ENCODE data around the gene MAP2K4.
"Not testable (repeated sequence)": the region's sequence is repeated elsewhere in the genome, so short reads cannot be mapped to it uniquely, and the experiment has no call there.

The MAP2K4 gene

DNA sequence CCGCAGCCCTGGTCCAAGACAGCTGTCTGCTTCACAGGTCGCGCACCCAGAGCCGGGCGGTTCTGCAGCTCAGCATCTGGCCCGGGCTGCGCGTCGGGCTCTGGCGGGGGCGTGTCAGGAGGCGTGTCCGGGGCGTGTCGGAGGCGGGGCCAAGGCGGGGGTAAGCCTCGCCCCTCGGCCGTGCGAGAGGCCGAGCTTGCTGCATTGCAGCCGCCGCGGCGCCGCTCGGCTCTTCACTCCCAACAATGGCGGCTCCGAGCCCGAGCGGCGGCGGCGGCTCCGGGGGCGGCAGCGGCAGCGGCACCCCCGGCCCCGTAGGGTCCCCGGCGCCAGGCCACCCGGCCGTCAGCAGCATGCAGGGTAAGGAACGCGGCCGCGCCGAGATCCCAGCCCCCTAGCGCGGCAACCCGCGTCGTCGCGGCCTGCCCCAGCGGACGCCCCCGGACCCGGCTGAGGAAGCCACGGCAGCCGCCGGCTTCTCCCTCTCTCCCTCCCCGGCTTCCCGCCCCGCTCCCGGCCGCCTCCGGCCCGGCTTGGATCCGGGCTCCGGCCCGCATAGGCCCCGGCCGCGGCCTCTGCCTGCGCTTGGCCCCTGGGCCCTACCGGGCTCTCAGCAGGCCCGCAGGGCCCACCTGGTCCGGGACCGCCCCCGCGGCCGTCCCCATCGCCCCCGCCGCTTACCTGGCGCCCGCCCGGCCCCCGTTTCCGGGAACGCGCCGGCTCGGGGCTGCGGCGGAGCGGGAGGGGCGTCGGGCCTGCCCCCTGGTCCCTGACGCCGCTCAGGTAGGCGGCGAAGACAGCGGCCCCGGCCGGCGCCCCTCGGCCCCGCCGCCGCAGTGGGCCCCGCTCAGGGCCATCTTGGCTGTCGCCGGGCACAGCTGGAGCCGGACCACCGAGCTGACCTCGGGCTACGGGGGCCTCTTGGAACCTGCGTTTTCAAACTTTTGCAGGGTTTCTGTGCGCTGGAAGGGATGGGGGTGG, at the start of gene MAP2K4:
MAP2K4 (plus strand) TSS at position 236 of the 981 bp plus-strand sequence; CDS start at position 246, 10 bp downstream.
- FAIRE-seq = no peak

DNA sequence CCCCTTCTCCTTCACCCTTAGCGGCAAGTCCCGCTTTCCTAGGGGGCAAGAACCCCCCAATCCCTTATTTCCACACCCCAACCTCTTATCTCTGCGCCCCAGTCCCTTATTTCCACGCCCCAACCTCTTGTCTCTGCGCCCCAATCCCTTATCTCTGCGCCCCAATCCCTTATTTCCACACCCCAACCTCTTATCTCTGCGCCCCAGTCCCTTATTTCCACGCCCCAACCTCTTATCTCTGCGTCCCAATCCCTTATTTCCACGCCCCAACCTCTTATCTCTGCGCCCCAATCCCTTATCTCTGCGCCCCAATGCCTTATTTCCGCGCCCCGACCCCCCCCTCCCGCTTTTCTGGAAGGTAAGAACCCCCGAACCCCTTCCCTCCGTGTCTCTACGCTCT, 47.9 kb upstream of the MAP2K4 start:
- not testable (repeated sequence) for FAIRE-seq

DNA sequence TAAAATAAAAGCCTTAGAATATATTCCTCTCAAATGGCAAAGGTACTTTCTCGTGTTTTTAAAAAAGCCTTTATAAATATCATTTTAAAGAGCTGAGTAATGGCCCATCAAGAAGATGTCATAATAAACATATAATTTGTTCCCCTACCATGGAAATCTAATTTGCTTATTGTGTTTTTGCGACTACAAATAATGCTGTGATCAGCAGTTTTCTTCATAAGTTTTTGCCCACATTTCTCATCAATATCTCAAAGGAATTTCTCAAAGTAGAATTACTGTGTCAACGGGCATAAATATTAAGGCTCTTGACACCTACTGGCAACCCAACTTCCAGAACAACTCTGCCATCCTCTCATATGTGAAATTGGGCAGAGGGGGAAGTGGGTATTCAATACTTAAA, 40.9 kb upstream of the MAP2K4 start:
- FAIRE-seq = no peak

DNA sequence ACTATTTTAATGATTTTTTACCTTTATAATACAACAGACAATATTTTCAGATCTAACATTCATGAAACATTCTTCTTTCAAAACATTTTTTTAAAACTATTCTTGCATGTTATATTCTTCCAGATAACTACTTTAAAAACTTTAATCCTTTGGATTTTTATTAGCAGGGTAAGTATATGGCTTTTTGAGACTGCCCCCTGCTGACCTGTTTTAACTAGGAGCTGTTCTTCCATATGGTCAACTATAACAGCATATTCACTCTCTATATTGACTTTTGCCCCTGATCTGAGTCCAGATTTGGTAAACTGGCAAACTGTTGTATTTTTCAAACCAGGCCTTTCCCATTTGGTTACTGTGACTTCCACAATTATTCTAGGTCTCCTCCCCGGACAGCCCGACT, 39.9 kb upstream of the MAP2K4 start:
- FAIRE-seq = peak; percentile 5

DNA sequence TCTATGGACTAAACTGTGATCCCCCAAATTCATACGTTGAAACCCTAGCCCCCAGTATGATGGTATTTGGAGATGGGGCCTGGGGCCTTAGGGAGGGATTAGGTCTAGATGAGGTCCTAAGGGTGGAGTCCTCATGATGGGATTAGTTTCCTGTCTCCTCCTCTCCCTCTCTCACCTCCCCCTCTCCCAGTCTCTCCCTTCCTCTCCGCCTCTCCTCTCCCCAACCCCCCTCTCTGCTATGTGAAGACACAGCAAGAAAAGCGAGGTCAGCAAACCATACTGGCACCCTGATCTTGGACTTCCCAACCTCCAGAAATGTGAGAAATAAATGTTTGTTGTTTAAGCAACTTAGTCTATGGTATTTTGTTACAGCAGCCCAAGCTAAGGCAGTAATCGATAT, 38.8 kb upstream of the MAP2K4 start:
- no peak for FAIRE-seq

DNA sequence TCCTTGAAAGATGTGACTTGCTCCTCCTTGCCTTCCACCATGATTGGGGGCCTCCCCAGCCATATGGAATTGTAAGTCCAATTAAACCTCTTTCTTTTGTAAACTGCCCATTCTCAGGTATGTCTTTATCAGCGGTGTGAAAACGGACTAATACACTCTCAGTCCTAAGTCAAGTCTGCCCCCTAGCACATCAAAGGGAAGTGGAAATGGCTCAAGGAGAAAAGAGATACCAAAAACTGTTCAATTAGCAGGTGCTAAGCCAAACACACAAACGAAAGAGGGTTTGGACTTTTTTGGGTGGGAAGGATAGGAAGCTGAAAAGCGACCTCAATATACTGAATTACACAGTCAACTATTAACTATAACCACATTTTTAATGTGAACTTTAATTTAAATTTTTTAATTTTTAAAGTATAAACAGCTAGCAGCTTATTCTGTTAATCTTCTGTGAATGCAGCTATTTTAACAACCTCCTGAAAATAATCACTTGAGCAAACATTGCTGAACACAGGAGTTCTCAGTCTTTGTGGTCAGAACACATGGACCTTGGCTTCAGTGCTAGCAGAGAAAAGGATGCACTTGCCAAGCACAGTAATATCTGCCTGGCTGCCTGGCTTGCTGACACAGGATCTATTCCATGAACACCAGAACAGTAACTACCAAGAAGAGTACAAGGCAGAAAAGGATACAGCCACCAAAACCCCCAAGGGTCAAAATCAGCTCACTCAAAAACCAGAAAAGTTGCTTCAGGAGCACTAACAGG, 34.3 kb upstream of the MAP2K4 start:
- FAIRE-seq = no peak

DNA sequence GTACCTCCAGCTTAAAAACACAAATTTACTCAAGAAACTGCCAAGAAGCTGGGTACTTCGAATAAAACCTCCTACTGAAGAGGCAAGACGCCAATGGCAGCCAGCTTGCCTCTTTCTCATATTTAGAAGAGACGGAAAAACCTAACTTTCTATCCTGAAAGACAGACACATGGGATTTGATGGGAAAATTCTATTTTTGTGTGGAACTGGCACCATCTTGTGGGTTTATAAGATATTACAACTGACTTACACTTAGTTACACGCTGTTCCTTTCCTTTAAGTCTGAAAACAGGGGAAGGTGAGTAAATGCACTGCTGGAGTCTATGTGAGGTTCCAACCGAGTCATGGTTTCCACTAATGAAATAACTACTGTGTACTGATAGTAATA, 33.7 kb upstream of the MAP2K4 start:
- peak; percentile 80 for FAIRE-seq

DNA sequence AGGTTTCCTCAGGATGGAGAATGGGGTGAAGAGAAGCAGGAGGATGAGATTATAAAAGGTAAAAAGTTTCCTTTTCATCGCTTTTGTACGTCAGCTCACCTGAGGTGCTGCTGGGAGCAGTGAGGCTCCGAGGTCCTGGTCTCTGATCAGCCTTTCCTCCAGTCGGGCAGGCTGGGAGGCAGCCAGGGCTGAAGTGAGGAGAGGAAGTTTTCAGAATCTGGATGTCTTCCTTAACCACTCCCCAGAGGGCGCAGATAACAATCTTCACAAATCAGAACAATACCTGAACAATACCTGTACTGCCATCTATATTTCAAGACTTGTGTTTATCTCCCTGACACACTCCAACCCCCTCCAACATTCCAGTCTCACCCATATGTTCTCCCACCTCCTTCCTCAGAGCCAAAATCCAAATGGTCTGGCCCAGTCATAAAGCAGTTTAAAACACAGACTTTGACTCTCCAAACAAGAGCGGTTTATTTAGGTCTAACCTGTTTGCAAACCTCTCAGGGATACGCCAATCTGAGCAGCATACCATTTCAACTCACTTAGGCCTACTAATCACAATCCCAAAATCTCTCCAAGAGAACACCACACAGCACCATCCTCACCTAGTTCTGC, 30.2 kb upstream of the MAP2K4 start:
- no peak for FAIRE-seq

DNA sequence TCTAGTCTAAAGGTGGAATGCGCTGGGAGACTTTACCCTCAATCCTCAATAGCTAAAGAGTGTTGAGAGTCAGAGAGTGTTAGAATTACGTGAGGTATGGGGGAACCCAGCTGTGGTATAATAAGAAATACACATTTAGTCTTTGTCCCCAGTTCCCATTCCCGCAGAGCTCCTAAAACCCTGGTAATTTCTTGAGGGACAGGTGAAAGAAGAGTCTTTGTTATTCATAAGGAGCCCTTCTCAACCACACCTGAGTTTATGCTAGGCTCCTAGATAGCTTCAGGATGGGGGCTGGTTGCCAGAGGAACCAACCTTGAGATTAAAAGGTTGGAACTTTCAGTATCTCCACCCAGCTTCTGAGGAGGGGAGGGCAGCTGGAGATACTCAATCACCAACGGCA, 29.2 kb upstream of the MAP2K4 start:
- FAIRE-seq = no peak

DNA sequence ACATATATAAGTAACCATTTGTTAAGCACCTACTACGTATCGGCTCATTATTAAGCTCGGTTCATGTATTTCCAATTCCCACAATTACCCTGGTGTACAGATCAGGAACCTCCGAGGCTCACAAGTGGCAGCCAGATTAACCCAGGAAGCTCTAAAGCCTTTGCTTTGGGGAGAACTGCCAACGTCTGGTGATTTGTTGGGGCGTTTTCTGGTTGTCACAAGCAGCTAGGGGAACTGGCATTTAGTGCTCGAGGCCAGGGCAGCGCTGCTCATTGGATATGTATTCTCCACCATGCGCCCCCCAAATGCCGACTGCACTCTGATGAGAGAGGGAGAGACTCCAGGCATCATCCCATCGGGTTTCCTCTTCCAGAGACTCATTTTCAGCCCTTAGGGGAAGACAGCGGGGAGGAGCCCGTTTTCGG, 23.9 kb upstream of the MAP2K4 start:
- FAIRE-seq = no peak

DNA sequence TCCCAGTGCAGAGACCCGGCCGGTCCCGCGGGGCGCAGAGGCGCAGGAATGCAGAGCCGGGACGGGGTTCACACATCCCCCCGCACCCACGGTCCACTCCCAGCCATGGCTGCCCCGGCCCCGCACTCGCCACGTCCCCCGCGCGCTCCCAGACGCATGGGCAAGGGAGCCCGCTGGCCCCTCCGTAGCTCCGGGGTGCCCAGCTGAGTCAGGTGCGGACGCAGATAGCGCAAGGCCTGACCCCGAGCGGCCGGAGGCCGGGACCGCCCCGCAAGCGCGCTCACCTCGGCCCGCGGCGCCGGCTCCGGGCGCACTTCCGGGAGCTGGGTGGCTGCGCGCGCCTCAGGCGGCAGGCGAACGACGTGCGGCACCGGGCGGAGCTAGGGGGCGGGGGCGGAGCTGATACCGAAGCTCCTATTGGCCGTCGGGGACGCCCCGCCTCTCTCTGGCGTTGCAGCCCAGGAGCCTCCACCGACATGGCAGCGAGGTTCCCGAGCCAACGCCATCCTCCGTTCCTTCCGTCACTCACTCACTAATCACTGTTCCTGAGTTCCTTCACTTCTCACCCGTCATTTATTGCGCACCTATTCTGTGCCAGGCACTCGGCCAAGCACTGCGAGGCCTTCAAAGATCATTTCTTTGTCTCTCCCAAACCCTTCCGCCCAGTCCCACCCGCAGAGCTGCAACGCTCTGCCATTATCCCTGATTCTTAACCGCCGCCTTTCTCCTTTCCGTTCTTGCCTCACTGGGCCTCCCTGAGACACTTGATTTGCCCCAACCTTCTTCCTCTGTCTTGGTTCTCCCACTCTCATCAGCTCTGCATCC, 23.3 kb upstream of the MAP2K4 start, which contains the start of gene ZNF18:
ZNF18 (minus strand) TSS at position 329 of the 825 bp plus-strand sequence. CDS start 4,646 bp downstream, outside the sequence.
- no peak for FAIRE-seq

DNA sequence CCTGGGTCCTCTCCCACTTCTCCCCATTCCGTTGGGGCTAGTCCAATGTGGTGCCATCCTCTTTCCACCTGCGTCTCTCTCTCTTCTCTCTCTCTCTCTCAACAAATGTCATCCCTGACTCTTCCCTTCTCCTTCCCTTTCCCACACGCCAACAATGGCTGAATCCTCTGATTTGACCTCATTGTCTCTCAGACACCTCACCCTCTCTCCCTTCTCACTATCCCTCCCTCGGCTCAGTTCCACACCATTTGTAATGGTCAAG, 22.8 kb upstream of the MAP2K4 start:
- no peak for FAIRE-seq

DNA sequence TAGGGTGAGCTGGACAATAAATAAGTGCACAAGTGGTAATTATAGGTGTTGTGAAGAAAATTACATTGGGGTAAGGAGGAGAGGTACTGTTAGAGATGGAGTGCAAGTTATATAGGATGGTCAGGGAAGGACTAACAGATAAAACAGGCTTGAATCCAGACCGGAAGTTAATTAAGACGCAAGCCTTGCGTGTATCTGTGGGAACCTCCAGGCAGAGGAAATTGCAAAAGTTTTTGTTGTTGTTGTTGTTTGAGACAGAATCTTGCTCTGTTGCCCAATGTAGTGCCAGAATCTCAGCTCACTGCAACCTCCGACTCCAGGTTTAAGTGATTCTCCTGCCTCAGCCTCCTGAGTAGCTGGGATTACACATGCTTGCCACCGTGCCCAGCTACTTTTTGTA, 21.0 kb upstream of the MAP2K4 start:
- FAIRE-seq = no peak

DNA sequence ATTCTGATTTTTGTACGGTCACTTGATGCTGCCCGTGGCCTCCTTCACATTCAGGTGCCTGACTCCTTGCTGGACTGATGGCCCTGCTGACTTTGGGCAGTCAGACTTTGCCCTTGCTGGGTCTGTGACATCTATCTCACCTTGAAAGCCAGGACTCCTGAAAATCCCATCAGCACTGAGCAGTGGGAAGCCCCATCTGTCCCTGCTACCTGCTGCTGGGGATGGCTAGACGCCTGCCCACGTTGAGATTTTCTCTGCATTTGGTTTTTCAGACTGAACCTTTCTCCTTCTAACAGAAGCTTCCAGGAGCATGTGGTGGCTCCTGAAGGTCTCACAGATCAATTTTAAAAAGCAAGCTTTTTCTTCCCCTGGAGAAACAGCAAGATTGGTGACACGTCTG, 13.2 kb upstream of the MAP2K4 start:
- no peak for FAIRE-seq

DNA sequence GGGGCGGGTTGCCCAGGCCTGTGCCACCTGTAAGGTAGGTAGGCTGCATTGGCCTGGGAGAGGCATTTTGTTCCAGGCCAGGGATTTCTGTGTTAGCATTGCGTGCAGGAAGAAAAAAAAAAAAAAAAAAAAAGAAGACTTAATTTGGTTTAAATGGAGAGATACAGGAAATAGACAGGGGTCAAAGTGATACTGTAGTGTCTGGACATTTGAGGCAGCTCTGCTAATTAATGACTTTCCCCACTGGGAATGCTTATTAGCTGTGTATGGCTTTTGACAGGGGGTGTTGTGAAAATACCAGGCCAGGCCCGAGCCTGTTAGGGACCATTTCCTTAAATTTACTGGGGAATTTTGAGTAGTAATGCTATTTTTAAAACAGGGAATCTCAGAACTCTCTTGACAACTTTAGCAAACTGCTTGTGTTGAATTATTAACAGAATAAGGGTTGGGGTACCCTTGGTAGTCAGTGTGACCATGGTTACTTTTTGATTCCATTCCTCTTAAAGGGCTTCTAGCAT, 1.0 kb downstream of the MAP2K4 start:
- FAIRE-seq = no peak

DNA sequence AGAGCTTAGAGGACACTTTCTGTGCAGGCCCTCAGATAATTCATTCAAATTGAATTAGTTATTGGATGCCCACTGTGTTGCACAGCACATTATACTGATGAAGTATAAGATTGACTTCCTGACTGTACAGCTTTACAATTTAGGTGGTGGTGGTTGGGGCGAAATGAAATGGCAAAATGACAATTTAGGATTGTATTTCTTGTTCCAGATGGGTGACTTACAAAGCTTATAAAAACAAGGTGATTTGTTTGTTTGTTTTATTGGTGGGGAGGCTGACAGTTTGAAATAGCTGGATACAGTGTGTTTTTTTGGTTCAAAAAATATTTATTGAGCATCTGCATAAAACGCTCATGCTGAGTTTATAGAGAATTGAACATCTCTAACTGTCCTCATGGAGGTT, 1.6 kb downstream of the MAP2K4 start:
- FAIRE-seq = no peak

DNA sequence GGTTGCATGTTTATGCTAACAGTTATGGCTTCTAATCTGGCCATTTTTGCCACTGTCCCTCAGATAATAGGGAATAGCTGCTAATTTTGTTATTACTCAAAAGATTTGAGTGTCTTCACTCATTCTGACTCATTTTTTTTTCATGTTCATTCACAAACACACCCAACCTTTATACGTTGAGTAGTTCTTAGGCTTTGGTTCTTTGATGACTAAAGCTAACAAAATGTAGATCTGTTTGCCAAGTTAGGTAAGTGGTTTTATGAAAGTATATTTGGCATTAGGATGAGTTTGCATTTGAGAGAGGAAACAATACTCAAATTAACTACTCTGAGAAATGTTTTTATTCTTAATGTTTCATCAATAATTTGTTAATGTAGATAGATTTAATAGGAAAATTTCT, 3.6 kb downstream of the MAP2K4 start:
- no peak for FAIRE-seq

DNA sequence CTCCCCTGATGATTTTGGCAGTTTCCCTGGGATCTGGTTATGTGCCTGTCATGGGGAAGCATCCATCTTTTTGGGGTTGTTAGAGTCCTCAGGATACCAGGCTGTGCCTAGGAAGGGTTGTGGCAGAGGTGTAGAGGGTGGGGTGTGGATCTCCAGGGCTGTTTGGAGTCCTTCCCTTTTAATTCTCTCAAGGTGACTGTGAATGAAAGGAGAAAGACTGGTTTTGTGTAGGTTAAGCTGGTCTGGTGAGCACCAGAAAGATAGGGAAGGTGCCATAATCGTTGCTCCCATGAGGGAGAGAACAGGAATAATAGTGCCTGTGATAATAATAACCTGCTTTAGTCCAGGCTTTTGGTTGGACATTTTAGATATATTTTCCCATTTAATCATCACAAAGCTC, 7.0 kb downstream of the MAP2K4 start:
- no peak for FAIRE-seq

DNA sequence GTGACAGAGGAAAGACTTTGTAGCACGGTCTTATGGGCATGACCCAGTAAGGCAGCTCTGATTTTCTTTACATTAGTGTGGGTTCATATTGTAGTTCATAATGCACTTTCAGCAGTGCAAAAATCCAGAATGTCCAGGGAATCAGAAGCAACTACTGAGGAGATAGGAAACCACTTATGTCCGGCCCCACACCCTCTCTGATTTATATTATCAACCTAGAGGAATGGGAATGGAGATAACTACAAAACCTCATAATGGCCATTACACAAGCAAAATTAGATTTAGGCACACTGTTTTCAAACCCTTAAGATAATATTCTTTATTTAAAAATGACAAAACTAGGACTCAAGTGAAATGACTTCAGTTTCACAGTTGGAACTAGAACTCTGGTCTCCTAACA, 7.9 kb downstream of the MAP2K4 start:
- FAIRE-seq = no peak

DNA sequence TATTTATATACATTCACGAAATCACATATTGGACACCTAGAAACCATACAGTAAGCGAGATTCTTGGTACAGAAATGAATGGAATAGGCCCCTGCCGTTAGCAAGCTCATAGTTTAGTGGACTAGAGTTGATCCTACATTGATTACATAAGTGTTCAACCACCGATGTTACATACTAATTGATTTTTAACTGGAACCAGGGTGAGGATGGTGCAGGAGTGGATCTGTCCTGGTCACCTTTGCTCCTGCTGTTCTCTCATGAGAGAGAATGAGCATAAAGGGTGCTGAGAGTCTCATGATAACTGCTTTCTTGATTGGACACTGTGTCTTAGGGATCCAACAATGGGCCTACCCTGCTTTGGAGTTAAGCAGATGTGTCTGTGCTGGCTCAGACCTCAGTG, 13.9 kb downstream of the MAP2K4 start:
- FAIRE-seq = no peak

DNA sequence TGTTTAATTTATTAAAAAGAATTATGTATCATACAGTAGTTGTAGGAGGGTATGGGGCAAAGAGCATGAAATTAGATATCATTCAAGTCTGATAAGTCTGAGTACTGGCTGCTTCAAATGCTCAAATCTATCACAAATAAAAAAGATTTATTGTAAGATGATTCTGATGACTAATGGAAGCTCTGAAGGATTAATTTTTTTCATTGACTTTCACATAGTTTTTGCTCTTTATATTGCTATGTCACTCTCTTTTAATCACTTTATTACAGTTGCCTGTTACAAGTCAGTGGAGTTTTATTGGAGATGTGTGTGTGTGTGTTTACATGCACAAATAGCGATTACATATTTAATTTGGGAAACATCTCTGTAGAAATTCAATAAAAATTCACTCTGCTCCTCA, 15.0 kb downstream of the MAP2K4 start:
- FAIRE-seq = no peak

DNA sequence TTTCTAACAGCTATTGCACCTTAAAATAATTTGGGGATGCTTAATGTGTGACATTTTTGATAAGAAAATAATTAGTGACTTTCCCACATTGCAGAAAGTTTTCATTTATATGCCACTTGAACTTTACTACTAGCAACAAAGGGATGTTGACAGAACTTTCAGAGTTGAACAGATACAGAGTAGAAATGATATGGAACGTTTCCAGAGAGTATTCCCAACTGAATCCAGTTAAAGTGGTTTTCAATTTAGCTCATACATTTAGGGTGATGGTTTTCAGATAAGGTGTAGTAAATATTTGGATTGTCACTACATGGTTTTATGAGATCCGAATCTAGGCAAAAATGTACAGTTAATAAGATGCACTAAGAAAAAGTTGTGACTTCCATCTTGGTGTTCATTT, 17.3 kb downstream of the MAP2K4 start:
- no peak for FAIRE-seq

DNA sequence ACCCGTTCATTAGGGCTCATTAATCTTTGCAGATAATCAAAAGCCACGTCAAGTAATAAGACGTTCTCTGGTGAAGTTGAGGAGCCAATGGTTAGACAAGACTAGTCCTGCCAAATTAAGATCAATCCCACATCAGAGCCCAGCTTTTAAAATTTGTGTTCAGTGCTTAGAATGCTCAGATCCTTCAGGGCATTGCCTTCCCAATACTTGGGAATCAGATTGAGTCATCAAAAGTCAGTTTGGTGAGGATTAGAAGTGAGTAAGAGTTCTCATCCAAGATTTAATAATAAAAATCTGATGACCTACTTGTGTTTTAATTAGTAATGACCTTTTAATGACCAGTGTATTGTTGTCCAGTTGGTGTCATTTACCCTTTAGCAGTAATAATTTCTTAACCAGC, 19.8 kb downstream of the MAP2K4 start:
- FAIRE-seq = no peak
